ENCODE data around the gene ZNRF1.

ZNRF1 gene

GRCh38 chr16:75099075-75099667, 100.3 kb downstream of the ZNRF1 start:
- no peak overlapping the region for H3K4me3 ChIP-seq (ENCODE audit: low read depth, low read length)
- DNase-seq (ENCODE audit: low read depth): no peak
- in situ Hi-C loops (cut with HindIII; ENCODE audit: low sequenced_read_pairs): no loop called here
- TF ChIP-seq CTCF (IDR thresholded peaks at IDR 0.05; ENCODE audit: low read depth, low read length, missing control alignments): no peak

- TF ChIP-seq CTCF (IDR thresholded peaks at IDR 0.05; ENCODE audit: low read depth, low read length, missing control alignments): no peak
- H3K4me3 ChIP-seq (ENCODE audit: low read depth, low read length): no peak overlapping the region
- in situ Hi-C loops (cut with HindIII; ENCODE audit: low sequenced_read_pairs): no loop called here
- no peak for DNase-seq (ENCODE audit: low read depth)
Measured at GRCh38 chr16:75099738-75100602, 101.1 kb downstream of the ZNRF1 start.

- TF ChIP-seq CTCF (IDR thresholded peaks at IDR 0.05; ENCODE audit: low read depth, low read length, missing control alignments): no peak
- DNase-seq (ENCODE audit: low read depth): no peak
- no peak overlapping the region for H3K4me3 ChIP-seq (ENCODE audit: low read depth, low read length)
- in situ Hi-C loops (cut with HindIII; ENCODE audit: low sequenced_read_pairs): no loop called here
Measured at GRCh38 chr16:75100603-75100990, 101.8 kb downstream of the ZNRF1 start.

- in situ Hi-C loops (cut with HindIII; ENCODE audit: low sequenced_read_pairs): no loop called here
- H3K4me3 ChIP-seq (ENCODE audit: low read depth, low read length): no peak overlapping the region
- no peak for TF ChIP-seq CTCF (IDR thresholded peaks at IDR 0.05; ENCODE audit: low read depth, low read length, missing control alignments)
- DNase-seq (ENCODE audit: low read depth): no peak
Measured at GRCh38 chr16:75101635-75102034, 102.8 kb downstream of the ZNRF1 start.

GRCh38 chr16:75102595-75102994, 103.8 kb downstream of the ZNRF1 start:
- no peak overlapping the region for H3K4me3 ChIP-seq (ENCODE audit: low read depth, low read length)
- in situ Hi-C loops (cut with HindIII; ENCODE audit: low sequenced_read_pairs): no loop called here
- TF ChIP-seq CTCF (IDR thresholded peaks at IDR 0.05; ENCODE audit: low read depth, low read length, missing control alignments): no peak
- no peak for DNase-seq (ENCODE audit: low read depth)

- DNase-seq (ENCODE audit: low read depth): no peak
- in situ Hi-C loops (cut with HindIII; ENCODE audit: low sequenced_read_pairs): no loop called here
- TF ChIP-seq CTCF (IDR thresholded peaks at IDR 0.05; ENCODE audit: low read depth, low read length, missing control alignments): no peak
- no peak overlapping the region for H3K4me3 ChIP-seq (ENCODE audit: low read depth, low read length)
Measured at GRCh38 chr16:75103994-75104393, 105.2 kb downstream of the ZNRF1 start.
